GM12872 (cell line): Measurements from ENCODE around the gene GPR18.

Experiments
- TF ChIP-seq, protein P1 (sequence below): IDR thresholded peaks from 3 replicates; pipeline ENCODE4 v1.5.1; 2011; ENCODE audit warnings: low read depth, mild to moderate bottlenecking, low read length, moderate library complexity; ENCODE audit not compliant: insufficient read depth

Gene GPR18, protein sequence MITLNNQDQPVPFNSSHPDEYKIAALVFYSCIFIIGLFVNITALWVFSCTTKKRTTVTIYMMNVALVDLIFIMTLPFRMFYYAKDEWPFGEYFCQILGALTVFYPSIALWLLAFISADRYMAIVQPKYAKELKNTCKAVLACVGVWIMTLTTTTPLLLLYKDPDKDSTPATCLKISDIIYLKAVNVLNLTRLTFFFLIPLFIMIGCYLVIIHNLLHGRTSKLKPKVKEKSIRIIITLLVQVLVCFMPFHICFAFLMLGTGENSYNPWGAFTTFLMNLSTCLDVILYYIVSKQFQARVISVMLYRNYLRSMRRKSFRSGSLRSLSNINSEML

DNA sequence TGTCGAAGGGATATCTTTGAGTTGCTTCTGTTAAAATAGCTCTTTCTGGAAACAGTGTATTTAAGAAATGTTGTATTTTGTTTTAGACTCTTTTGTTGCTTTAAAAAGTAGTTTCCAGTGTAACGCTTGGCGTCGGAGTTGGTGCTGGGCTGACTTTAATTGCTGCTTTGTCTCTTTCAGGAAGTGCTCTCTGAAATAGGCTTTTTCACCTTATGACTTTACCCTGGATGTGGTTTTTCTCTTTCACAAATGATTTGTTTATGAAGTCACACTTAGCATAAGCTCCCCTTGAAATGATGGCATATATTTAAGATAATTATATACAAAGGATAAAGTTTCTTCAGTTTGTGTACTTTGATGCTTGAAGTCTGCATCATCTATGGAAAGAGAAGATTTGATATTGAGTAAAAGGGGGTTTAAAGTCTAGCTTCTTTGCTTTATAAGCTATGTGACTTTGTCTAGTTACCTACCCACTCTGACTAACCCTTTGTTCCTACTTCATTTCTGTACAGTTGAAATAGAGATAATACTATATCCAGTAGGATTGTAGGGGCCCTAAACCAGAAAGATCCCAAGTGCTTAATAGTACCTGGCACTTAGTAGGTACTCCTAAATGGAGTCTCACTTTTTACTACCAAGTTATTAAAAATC, at the start of gene GPR18:
TSS of gene GPR18 (minus strand) at position 170 of the 651 bp plus-strand sequence. CDS start 2,507 bp downstream, outside the sequence.
- TF ChIP-seq, protein P1, sequence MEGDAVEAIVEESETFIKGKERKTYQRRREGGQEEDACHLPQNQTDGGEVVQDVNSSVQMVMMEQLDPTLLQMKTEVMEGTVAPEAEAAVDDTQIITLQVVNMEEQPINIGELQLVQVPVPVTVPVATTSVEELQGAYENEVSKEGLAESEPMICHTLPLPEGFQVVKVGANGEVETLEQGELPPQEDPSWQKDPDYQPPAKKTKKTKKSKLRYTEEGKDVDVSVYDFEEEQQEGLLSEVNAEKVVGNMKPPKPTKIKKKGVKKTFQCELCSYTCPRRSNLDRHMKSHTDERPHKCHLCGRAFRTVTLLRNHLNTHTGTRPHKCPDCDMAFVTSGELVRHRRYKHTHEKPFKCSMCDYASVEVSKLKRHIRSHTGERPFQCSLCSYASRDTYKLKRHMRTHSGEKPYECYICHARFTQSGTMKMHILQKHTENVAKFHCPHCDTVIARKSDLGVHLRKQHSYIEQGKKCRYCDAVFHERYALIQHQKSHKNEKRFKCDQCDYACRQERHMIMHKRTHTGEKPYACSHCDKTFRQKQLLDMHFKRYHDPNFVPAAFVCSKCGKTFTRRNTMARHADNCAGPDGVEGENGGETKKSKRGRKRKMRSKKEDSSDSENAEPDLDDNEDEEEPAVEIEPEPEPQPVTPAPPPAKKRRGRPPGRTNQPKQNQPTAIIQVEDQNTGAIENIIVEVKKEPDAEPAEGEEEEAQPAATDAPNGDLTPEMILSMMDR: no peak

GRCh38 chr13:99307648-99308339, 49.6 kb upstream of the GPR18 start:
- TF ChIP-seq, protein P1: no peak

- TF ChIP-seq, protein P1: no peak
Measured at GRCh38 chr13:99307247-99307646, 49.1 kb upstream of the GPR18 start, which contains the start of gene GPR183. TSS of gene GPR183 (minus strand) at chr13:99307399. CDS start at chr13:99296145, 11,254 bp downstream.

- TF ChIP-seq, protein P1: no peak
Measured at GRCh38 chr13:99305566-99305965, 47.4 kb upstream of the GPR18 start.

GRCh38 chr13:99305158-99305557, 47.0 kb upstream of the GPR18 start:
- TF ChIP-seq, protein P1: no peak

DNA sequence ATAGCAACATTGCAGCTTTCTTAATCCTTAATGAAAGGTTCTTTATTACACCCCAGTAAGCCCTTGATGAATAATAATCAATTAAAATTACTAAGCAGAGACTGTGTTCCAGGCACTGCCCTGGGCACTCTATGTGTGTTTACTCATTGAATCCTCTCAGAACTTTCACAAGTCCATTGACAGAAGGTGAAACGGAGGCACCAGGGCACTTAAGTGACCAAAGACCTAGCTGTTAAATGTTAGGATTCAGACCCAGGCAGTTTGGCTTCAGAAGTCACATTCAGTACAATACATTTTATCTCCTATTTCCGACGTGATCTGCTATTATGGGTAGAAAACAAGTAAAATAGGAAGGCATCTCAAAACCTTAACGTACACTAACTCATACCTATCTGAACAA, 46.4 kb upstream of the GPR18 start:
- TF ChIP-seq, protein P1: no peak

DNA sequence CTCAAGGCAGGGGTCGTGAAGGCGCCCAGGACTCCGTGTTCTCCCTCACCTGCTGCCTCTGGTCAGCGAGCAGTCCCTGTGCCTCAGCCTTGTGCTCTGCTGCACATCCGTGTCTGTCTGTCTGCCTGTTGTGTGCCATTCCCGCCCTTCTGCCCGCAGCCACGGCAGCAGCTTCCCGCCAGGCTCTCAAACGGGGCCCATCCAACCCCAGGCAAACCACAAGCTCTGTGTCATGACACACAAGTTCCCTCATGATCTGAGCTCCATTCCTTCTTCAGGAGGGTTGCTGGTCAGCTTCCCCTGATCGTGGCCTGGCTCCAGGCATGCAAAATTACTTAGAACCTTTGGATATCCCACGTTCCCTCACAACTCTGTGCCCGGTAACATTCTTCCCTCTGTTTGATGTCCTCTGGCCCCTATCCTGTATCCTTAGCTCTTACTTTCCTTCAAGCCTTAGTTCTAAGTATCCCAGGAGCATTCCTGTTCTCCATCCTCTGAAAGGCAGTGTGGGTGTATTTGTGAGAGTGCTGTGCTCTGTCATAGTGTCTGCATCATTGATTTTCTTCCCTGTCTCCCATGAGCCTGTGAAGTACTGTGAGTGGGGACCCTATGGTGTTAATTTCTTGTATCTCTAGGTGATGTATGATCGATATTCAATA, 45.8 kb upstream of the GPR18 start:
- TF ChIP-seq, protein P1: no peak
